Suprapubic skin (tissue), 4 donors: ENCODE measurements around the gene CYLC1. TPM values are rescaled to one million over a fixed set of nuclear protein-coding genes. Genes with fewer than 3 reads are reported as not detected.

ENCODE experiments used
- DNase-seq, 2 donors: peaks; one replicate each; pipeline ENCODE4 v3.0.0-alpha.2; 2019; ENCODE audit warnings: low spot score in 2 of 2
- H3K27ac ChIP-seq: fragments of 200-600 bp; sonication (generic); one replicate; pipeline ENCODE4 v1.5.1; 2019
- H3K27me3 ChIP-seq: fragments of 200-600 bp; sonication (generic); one replicate; pipeline ENCODE4 v1.5.1; 2019
- H3K36me3 ChIP-seq: fragments of 200-600 bp; sonication (generic); one replicate; pipeline ENCODE4 v1.5.1; 2019
- H3K4me1 ChIP-seq: fragments of 200-600 bp; sonication (generic); one replicate; pipeline ENCODE4 v1.5.1; 2019
- H3K4me3 ChIP-seq: fragments of 200-600 bp; sonication (generic); one replicate; pipeline ENCODE4 v1.5.1; 2019; ENCODE audit warnings: mild to moderate bottlenecking
- H3K9me3 ChIP-seq: fragments of 200-600 bp; sonication (generic); one replicate; pipeline ENCODE4 v1.5.1; 2019
- EP300 ChIP-seq: sonication (generic); formaldehyde crosslinking; IDR thresholded peaks from one replicate; pipeline ENCODE4 v1.6.1; 2017; ENCODE audit warnings: antibody characterized with exemption
- POLR2A ChIP-seq, 2 donors: fragments of 450-650 bp; IDR thresholded peaks; one replicate each; pipeline ENCODE4 v1.6.1; 2017; ENCODE audit warnings: antibody characterized with exemption in 2 of 2, mild to moderate bottlenecking in 2 of 2, moderate library complexity in 2 of 2
- POLR2AphosphoS5 ChIP-seq, 3 donors: sonication (generic); formaldehyde crosslinking; IDR thresholded peaks; one replicate each; pipeline ENCODE4 v1.6.1; 2017; ENCODE audit warnings: antibody characterized with exemption in 3 of 3
- WGBS: methylation state at CpG from one replicate; pipeline ENCODE4 v1.1.5; 2018; 5-methylcytosine and 5-hydroxymethylcytosine counted together
- total RNA-seq, 4 donors: library from RNA; depleted of rRNA; stranded (reverse); fragments of >200 nt; gene quantifications; one replicate each; pipeline ENCODE4 v1.1.0, GENCODE V29; 2016
- TF ChIP-seq, protein P1 (sequence below), 2 donors: fragments of 200-600 bp in 1 of 2; fragments of 450-650 bp in 1 of 2; sonication (generic) in 1 of 2; IDR thresholded peaks; one replicate each; pipeline ENCODE4 v1.5.1; 2016 to 2019; ENCODE audit warnings: antibody characterized with exemption in 2 of 2, mild to moderate bottlenecking in 1 of 2, moderate library complexity in 1 of 2

The CYLC1 gene
- total RNA-seq, 4 donors from 2014 or later = not detected

DNA sequence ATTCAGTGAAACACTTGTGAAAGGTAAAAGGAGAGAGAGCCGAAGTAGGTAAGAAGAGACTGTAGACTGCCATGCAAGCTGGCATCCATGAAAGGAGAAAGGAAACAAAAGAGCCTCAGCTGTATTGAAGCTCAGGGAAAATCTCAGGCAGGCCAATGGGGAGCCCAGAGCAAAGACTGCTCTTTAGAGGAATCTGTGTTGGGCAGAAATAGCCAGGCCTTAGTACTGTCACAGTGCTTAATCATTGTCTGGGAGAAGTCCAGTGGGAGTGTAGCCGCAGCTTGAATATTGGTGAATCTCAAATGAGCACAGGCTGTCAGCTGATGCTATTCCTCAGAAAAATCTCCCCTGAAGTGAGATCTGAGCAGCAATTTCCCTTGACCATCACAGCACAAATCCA, 27.6 kb downstream of the CYLC1 start:
- Histone ChIP-seq H3K9me3 (no peaks in the 10 kb centered on the region), H3K4me3 (no peak overlapping the region), H3K4me1 (no peaks in the 10 kb centered on the region), H3K27me3 (no peaks in the 10 kb centered on the region), H3K36me3 (no peaks in the 10 kb centered on the region), H3K27ac (no peak overlapping the region)
- TF ChIP-seq POLR2A (IDR thresholded peaks at IDR 0.05) (no peak), POLR2AphosphoS5 (IDR thresholded peaks at IDR 0.05) (no peak), EP300 (no peak)
- TF ChIP-seq, protein P1, sequence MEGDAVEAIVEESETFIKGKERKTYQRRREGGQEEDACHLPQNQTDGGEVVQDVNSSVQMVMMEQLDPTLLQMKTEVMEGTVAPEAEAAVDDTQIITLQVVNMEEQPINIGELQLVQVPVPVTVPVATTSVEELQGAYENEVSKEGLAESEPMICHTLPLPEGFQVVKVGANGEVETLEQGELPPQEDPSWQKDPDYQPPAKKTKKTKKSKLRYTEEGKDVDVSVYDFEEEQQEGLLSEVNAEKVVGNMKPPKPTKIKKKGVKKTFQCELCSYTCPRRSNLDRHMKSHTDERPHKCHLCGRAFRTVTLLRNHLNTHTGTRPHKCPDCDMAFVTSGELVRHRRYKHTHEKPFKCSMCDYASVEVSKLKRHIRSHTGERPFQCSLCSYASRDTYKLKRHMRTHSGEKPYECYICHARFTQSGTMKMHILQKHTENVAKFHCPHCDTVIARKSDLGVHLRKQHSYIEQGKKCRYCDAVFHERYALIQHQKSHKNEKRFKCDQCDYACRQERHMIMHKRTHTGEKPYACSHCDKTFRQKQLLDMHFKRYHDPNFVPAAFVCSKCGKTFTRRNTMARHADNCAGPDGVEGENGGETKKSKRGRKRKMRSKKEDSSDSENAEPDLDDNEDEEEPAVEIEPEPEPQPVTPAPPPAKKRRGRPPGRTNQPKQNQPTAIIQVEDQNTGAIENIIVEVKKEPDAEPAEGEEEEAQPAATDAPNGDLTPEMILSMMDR (IDR thresholded peaks at IDR 0.05) = no peak
- 81% methylated on average over 2 of the region's 2 CpGs for WGBS
- DNase-seq = no peak

DNA sequence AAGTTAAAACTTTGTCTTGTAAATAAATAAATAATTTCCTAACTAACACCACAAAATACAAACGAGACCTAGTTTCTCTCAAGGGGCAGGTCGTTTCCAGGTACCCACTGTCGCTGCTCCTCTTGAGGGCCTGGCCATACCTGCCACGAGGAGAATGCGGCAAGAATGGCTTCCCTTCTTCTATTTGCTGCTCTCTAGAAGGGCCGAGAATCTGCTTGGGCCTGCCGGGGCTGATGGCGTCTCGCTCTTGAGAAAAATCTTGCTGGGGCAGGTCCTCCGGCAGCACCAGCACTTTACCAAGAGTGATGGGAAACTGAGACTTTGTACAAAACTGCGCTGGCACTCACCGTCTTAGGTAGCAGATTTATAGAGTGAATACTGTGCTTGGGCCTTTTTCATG, 31.5 kb downstream of the CYLC1 start:
- Histone ChIP-seq H3K27ac (no peak overlapping the region), H3K36me3 (no peaks in the 10 kb centered on the region), H3K9me3 (no peaks in the 10 kb centered on the region), H3K27me3 (no peaks in the 10 kb centered on the region), H3K4me3 (no peak overlapping the region), H3K4me1 (no peaks in the 10 kb centered on the region)
- TF ChIP-seq EP300 (no peak), POLR2A (IDR thresholded peaks at IDR 0.05) (no peak), POLR2AphosphoS5 (IDR thresholded peaks at IDR 0.05) (no peak)
- TF ChIP-seq, protein P1 (IDR thresholded peaks at IDR 0.05) = no peak
- no peak for DNase-seq
- WGBS = 75% methylated on average over 11 of the region's 12 CpGs

DNA sequence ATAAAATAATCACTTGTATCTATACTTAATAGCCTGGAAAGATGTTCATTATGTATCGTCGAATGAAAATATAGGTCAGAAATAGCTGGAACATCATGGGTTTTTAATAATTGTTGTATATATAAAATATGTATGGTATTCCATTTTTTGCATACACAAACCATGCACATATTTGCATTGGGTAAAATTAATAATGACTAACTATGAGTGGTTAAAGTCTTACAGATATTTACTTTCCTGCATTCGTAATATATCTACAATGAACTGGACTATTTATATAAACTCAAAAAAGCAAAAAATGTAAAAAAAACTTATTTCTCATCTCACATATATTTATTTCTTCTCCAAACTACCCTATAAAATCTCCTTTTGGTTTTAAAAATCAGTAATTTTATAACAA, 46.0 kb downstream of the CYLC1 start:
- Histone ChIP-seq H3K36me3 (no peaks in the 10 kb centered on the region), H3K4me1 (no peaks in the 10 kb centered on the region), H3K27me3 (no peaks in the 10 kb centered on the region), H3K9me3 (no peaks in the 10 kb centered on the region), H3K27ac (no peak overlapping the region), H3K4me3 (no peak overlapping the region)
- TF ChIP-seq EP300 (no peak), POLR2A (IDR thresholded peaks at IDR 0.05) (no peak)
- 92% methylated on average over 3 of the region's 3 CpGs for WGBS
- no peak for DNase-seq

DNA sequence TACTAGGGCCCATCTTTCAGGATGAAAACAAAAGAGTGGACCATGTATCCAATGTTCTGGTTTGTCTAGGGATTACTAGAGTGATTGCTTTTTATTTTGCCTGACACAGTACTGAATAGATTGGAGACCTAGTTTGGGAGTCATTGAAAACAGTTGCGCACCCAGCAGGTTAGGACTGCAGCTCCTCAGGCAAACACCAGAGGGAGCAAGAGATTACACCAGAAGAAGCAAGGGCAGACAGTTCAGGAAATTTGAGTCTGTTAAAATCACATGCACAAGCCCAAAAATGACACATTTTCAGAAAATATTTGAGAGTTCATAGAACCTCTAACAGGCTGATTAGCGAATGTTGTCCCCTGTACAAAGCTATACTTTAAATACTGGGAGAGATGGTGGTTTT, 55.6 kb downstream of the CYLC1 start:
- TF ChIP-seq EP300 = no peak
- no peak for TF ChIP-seq POLR2A (IDR thresholded peaks at IDR 0.05)
- no peak for TF ChIP-seq POLR2AphosphoS5 (IDR thresholded peaks at IDR 0.05)
- TF ChIP-seq, protein P1 (IDR thresholded peaks at IDR 0.05) = no peak
- WGBS = 21% methylated on average over 2 of the region's 2 CpGs
- Histone ChIP-seq H3K4me3 (no peak overlapping the region), H3K27ac (no peak overlapping the region), H3K36me3 (no peaks in the 10 kb centered on the region), H3K27me3 (no peaks in the 10 kb centered on the region), H3K9me3 (no peaks in the 10 kb centered on the region), H3K4me1 (no peaks in the 10 kb centered on the region)
- DNase-seq = no peak

DNA sequence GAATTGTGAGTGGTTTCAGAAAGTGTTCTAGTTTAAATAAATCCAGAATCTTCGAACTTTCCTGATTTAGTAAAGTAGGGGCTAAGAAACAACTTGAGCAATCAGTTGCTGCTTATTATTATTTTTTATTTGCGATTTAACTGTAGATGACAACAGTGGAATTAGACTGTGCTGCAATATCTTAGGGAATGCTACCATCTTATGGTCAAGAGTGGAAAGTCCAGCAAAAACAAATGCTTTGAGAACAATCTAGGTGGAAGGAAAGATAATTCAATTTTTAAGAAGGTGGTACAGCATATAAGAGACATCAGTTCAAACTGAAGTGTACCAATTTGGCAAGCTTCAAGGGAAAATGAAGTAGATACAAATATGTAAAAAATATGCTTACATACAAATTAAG, 73.3 kb downstream of the CYLC1 start:
- H3K27me3 ChIP-seq = no peaks in the 10 kb centered on the region
- H3K27ac ChIP-seq = no peak overlapping the region
- no peak overlapping the region for H3K4me3 ChIP-seq
- TF ChIP-seq POLR2A (IDR thresholded peaks at IDR 0.05) = no peak
- no peak for TF ChIP-seq EP300
- TF ChIP-seq POLR2AphosphoS5 (IDR thresholded peaks at IDR 0.05) = no peak
- TF ChIP-seq, protein P1 (IDR thresholded peaks at IDR 0.05) = no peak
- H3K9me3 ChIP-seq = no peaks in the 10 kb centered on the region
- 70% methylated on average over 2 of the region's 2 CpGs for WGBS
- DNase-seq = no peak
- no peaks in the 10 kb centered on the region for H3K36me3 ChIP-seq
- no peaks in the 10 kb centered on the region for H3K4me1 ChIP-seq
